Stimulated activated CD4-positive, alpha-beta T cell treated with anti-CD3 and anti-CD28 coated beads, TNF-alpha, amount 100 ng/mL, for 48 hours (primary cell): Measurements from ENCODE around the gene POMT2.
A peak's percentile ranks its signal among the peaks of the same experiment; 100 is the strongest.
"Not testable (repeated sequence)": the region's sequence is repeated elsewhere in the genome, so short reads cannot be mapped to it uniquely, and the experiment has no call there.

ENCODE experiments used
- DNase-seq, 3 donors: peaks; one replicate each; pipeline ENCODE4 v3.0.0-alpha.2; 2020; ENCODE audit warnings: low read depth in 3 of 3

POMT2 gene

GRCh38 chr14:77301103-77301502 lies 19.6 kb downstream of the POMT2 start:
- peak in 2 of 3 donors; percentile 40 to 43 for DNase-seq

- no peak for DNase-seq
These were observed 20.9 kb downstream of the POMT2 start for GRCh38 chr14:77299771-77300170.

GRCh38 chr14:77296906-77297305 lies 23.8 kb downstream of the POMT2 start:
- DNase-seq: no peak

GRCh38 chr14:77296155-77296554 lies 24.5 kb downstream of the POMT2 start:
- no peak for DNase-seq

GRCh38 chr14:77290705-77291104 lies 30.0 kb downstream of the POMT2 start:
- no peak for DNase-seq

- no peak for DNase-seq
These were observed 34.1 kb downstream of the POMT2 start for GRCh38 chr14:77286576-77286975.

GRCh38 chr14:77284466-77284865 lies 36.2 kb downstream of the POMT2 start:
- no peak for DNase-seq

GRCh38 chr14:77284066-77284465 lies 36.6 kb downstream of the POMT2 start:
- no peak for DNase-seq

GRCh38 chr14:77281852-77282410 lies 38.8 kb downstream of the POMT2 start:
- no peak for DNase-seq

- DNase-seq: not testable (repeated sequence)
These were observed 39.8 kb downstream of the POMT2 start for GRCh38 chr14:77280921-77281320.

GRCh38 chr14:77279719-77280118 lies 41.0 kb downstream of the POMT2 start:
- no peak for DNase-seq

- no peak for DNase-seq
These were observed 42.0 kb downstream of the POMT2 start for GRCh38 chr14:77278461-77279230.

- no peak for DNase-seq
These were observed 43.7 kb downstream of the POMT2 start for GRCh38 chr14:77276959-77277358.

GRCh38 chr14:77276295-77276935 lies 44.3 kb downstream of the POMT2 start:
- no peak for DNase-seq

- DNase-seq: no peak
These were observed 45.1 kb downstream of the POMT2 start for GRCh38 chr14:77275601-77276017.

- DNase-seq: no peak
These were observed 45.6 kb downstream of the POMT2 start for GRCh38 chr14:77275041-77275580.

GRCh38 chr14:77273796-77274195 lies 46.9 kb downstream of the POMT2 start:
- DNase-seq: no peak

- no peak for DNase-seq
These were observed 48.4 kb downstream of the POMT2 start for GRCh38 chr14:77272261-77272660.

- DNase-seq: no peak
These were observed 49.5 kb downstream of the POMT2 start, which contains the start of gene NGB for GRCh38 chr14:77271113-77271710. Gene NGB (minus strand): TSS chr14:77271206. CDS start chr14:77270937, 269 bp downstream.

- no peak for DNase-seq
These were observed 50.1 kb downstream of the POMT2 start for GRCh38 chr14:77270361-77271112.

- no peak for DNase-seq
These were observed 51.6 kb downstream of the POMT2 start for GRCh38 chr14:77268989-77269600.
